Epithelial cell of esophagus (primary cell): Measurements from ENCODE around the gene DTNA.

Experiments used
- DNase-seq: peaks from one replicate; pipeline ENCODE4 v3.0.0; 2010; ENCODE audit warnings: low read depth
- H3K4me3 ChIP-seq: 2 replicates; pipeline ENCODE4 v1.5.1; 2011; ENCODE audit warnings: mild to moderate bottlenecking, low read length, control low read depth
- CTCF ChIP-seq: IDR thresholded peaks from 2 replicates; pipeline ENCODE4 v1.5.1; 2011; ENCODE audit warnings: low read depth, mild to moderate bottlenecking, low read length, control low read depth, inconsistent platforms; ENCODE audit not compliant: insufficient read depth; ENCODE audit errors: missing control alignments

Gene DTNA

GRCh38 chr18:34779112-34779511 lies 69.0 kb downstream of the DTNA start:
- no peak overlapping the region for H3K4me3 ChIP-seq
- no peak for TF ChIP-seq CTCF
- DNase-seq, result no peak

GRCh38 chr18:34780856-34781255 lies 70.8 kb downstream of the DTNA start:
- H3K4me3 ChIP-seq, result no peak overlapping the region
- TF ChIP-seq CTCF, result no peak
- no peak for DNase-seq

GRCh38 chr18:34783501-34783900 lies 73.4 kb downstream of the DTNA start:
- no peak for TF ChIP-seq CTCF
- no peak for DNase-seq
- no peak overlapping the region for H3K4me3 ChIP-seq

- no peak overlapping the region for H3K4me3 ChIP-seq
- TF ChIP-seq CTCF, result no peak
- DNase-seq, result no peak
Measured at GRCh38 chr18:34786162-34786741, 76.2 kb downstream of the DTNA start.

- peak; percentile 62 for TF ChIP-seq CTCF
- no peak overlapping the region for H3K4me3 ChIP-seq
- peak; percentile 76 for DNase-seq
Measured at GRCh38 chr18:34787931-34788532, 77.9 kb downstream of the DTNA start.

GRCh38 chr18:34789768-34790344 lies 79.8 kb downstream of the DTNA start:
- H3K4me3 ChIP-seq, result no peak overlapping the region
- peak; percentile 15 for DNase-seq
- TF ChIP-seq CTCF, result no peak

- H3K4me3 ChIP-seq, result no peak overlapping the region
- TF ChIP-seq CTCF, result no peak
- DNase-seq, result no peak
Measured at GRCh38 chr18:34794348-34794747, 84.2 kb downstream of the DTNA start.
